Cerebellar cortex (tissue), 1 donor: ENCODE data around the gene NEURL2.
A peak's percentile ranks its signal among the peaks of the same experiment; 100 is the strongest.

Experiments
- DNase-seq: peaks from one replicate; pipeline ENCODE4 v3.0.0-alpha.2; 2015; ENCODE audit warnings: low spot score

The NEURL2 gene

DNA sequence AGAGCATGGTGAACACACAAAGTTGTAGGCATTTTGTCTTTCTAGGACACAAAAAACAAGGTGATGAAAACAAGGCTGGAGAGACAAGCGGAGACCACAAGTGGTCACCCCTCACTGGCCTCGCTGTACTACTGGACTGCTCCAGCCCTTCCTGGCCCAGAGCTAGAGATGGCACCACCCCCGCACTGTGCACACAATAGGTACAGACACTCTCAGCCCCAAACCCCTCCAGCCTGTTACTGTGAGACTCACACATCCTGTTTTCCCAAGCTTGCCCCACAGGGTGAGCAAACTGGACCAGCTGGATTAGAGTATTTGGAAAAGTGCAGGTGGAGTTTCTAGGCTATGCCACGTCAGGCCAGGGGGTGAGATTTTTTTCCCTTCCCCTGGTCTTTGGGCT, 18.4 kb downstream of the NEURL2 start:
- DNase-seq = no peak

DNA sequence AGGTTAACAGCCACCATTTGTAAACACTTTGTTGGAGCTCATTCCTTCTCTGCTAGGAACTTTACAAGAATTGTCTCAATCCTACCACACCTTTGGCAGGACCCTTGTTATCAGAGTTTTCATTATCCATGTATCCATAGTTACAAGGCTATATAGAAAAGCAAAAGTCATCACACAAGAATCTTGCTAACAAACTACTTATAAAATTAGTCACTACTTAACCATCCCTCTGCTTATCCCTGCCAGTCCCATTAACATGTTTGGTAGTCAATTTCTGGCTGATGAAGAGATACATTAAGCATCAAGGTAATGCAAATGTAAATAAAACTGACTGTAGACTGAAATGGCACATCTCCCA, 23.2 kb downstream of the NEURL2 start:
- DNase-seq = no peak

DNA sequence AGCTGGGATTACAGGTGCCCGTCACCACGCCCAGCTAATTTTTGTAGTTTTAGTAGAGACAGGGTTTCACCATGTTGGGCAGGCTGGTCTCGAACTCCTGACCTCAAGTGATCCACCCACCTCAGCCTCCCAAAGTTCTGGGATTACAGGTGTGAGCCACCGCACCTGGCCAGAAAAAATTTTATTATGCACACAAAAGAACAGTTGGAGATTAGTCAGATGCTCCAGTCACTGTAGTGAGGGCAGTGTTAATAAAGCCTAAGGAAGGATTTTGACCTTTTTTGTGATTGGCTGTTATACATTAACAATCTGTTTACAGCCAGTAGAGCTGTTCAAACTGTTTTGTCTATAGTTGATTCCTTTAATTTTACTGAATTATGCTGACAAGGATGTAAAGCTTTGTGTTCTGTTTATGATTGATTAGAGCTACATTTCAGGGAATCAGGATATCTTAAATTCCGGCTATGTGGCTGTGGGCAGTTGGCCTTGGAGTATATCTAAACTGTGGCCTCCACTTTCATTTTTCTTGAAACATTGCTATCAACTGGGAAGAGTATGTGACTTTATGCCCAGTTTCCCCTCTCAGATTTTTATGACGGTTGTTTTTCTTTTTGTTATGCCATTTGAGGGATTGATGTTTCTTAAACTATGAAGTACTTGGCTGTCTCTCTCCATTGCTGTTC, 23.7 kb downstream of the NEURL2 start:
- no peak for DNase-seq

DNA sequence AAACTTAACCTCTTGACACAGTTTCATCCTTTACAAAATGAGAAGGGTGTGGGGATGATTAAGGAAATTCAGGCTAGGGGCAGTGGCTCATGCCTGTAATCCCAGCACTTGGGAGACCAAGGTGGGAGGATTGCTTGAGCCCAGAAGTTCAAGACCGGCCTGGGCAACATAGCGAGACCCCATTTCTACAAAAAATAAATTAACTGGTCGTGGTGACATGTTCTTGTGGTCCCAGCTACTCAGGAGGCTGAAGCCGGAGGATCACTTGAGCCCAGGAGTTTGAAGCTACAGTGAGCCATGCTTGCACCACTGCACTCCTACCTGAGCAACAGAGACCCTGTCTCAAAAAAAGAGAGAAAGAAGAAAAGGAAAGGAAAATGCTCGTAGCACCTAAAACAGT, 24.6 kb downstream of the NEURL2 start:
- no peak for DNase-seq

DNA sequence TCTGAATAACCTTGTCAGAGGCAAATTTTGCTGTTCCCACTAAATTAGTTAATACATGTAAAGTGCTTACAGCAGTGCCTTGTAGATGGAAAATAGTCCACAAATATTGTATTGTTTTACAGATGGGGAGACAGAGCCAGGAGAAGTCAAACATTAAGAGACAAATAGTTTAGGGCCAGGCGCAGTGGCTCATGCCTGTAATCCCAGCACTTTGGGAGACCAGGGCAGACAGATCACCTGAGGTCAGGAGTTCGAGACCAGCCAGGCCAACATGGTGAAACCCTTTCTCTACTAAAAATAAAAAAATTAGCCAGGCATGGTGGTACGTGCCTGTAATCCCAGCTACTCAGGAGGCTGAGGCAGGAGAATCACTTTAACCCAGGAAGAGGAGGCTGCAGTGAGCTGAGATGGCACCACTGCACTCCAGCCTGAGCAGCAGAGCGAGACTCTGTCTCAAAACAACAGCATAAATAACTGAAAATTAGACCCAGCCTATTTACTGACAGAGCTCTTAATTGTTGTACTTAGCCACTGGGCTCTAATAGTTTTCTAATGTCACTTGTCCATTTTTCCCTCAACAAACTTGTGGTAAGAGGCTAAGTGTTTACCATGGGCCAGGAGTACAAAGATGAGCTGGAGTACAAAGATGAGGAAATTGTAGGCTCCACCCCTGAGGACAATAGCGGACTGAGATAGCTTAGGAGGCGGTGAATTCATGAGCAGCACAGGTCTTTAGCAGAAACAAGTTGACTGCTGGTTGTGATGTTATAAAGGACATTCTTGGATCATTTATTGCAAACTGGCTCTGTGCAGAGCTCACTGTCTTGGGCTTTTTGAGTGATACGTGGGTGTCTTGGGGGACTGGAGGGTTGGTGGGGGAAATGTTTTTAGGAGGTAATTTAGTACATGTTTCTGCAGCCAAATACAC, 27.2 kb downstream of the NEURL2 start:
- no peak for DNase-seq

DNA sequence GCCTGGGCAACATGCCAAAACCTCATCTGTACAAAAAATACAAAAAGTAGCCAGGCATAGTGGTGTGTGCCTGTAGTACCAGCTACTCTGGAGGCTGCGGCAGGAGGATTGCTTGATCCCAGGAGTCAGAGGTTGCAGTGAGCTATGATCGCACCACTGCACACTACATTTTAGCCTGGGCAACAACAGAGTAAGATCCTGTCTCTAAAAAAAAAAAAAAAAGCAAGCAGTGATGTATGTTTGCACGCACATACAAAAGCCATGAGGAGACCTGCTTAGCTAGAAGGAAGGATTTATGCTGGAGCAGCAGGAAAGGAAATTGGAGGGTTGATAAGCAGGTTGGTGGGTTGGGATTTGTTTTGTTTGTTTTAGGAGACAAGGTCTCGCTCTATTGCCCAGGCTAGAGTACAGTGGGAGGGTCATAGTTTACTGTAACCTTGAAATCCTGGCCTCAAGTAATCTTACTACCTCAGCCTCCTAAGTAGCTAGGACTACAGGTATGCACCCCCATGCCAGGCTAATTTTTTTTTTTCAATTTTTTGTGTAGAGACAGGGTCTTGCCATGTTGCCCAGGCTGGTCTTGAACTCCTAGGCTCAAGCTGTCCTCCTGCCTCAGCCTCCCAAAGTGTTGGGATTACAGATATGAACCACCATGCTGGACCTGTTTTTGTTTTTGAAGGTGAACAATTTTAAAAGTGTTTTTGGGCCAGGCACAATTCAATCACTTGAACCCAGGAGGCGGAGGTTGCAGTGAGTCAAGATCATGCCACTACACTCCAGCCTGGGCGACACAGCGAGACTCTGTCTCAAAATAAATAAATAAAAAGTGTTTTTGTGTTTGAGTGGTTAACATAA, 29.6 kb downstream of the NEURL2 start:
- no peak for DNase-seq

DNA sequence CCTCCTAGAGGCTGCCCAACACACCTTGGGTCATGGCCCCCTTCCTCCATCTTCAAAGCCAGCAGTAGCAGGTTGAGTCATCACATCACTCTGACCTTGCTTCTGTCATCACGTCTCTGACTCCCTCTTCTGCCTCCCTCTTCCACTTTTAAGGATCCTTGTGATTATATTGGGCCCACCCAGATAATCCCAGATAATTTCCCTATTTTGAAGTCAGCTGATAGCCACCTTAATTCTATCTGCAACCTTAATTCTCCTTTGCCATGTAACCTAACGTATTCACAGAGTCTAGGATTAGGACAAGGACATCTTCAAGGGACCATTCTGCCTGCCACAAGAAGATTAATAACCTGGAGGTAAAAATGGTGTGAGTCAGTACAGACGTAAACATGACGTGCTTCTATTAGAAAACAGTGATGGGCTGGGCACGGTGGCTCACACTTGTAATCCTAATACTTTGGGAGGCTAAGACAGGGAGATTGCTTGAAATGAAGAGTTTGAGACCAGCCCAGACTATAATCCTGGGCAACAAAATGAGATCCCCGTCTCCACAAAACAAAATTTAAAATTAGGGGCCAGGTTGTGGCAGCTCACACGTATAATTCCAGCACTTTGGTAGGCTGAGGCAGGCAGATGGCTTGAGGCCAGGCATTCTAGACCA, 30.3 kb downstream of the NEURL2 start:
- no peak for DNase-seq

DNA sequence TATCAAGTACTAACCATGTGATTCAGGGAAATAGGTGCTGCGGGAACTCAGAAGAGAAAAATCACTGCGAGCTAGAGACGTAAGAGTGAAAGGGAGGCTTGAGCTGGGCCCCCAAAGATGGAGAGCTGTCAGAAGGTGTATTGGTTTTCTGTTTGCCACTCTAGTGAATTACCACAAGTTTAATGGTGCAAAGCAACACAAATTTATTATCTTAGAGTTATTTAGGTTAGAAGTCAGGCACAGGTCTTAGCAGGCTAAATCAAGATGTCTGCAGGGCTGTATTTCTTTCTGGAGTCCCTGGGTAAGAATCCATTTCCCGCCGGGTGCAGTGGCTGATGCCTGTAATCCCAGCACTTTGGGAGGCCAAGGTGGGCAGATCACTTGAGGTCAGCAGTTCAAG, 31.1 kb downstream of the NEURL2 start:
- no peak for DNase-seq

DNA sequence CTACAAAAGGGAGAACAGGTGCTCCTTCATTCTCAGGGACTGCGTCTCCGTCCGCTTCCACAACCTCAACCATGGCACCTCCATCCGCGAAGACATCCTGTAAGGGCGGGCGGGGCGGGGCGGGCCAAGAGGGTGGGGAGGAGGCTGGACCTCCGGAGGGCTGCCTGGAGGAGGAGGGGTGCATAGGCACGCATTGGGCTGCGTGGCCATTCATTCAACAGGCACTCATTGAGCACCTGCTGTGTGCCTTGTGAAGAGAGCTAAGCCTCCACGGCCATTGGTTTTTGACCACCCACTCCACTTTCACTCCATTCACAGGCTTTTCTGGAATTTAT, 33.2 kb downstream of the NEURL2 start:
- DNase-seq = no peak

DNA sequence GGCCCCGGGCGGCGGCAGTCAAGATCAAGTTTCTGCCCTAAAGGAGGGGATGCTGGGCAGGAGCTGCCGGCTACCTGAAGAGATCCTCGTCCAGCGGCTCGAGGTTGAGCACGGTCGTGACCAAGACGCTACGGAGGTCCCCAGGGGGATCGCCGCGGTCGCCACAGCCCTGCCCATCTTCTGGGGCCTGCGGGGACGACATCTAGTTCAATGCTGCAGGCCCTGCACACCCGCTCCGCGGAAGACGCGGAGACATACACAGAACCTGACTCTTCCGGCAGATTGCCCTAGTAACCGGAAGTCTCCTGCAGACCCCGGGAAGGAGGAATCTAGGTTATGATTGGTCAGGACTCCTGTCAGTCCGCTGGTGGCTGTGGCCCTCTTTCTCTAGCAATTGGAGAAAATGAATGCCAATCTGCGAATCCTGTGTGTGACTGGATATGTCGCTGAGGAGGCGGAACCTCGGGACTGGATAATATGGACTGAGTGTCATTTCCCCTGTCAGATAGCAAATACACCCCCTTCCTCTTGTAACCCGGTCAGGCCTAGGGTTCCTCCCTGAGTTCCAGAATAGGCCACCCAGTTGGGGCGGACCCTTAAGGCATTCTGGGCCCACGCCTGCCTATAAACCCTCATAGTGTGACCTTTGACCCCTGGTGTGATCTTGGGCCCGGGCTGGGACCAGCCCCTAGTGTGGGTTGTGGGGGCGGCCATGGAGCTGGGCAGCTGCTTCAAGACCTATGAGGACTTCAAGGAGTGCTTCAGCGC, 33.7 kb downstream of the NEURL2 start, which contains the start of the genes ACOT8 and ZSWIM3:
TSS of gene ACOT8 (minus strand) at position 279 of the 768 bp plus-strand sequence. CDS start at position 202, 77 bp downstream.
TSS of gene ZSWIM3 (plus strand) at position 501 of the 768 bp plus-strand sequence. CDS start at position 713, 212 bp downstream.
- peak; percentile 100 for DNase-seq

DNA sequence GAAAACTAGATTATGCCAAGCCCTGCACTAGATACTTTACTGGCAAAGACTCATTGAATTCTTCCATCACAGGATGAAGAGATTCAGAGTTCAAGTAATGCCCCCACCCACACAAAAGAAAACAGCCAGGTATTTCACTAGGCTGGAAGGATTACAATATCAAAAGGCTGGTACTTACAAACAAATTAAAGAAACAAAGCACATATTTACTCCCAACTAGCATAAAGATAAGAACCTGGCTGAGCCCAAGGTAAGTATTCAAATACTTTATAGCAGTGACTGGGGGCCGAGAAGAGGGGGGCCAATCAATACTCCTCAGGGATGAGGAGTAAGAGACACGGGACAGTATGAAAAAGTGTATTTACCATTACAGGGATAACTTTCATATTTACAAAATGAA, 37.5 kb downstream of the NEURL2 start:
- DNase-seq = no peak

DNA sequence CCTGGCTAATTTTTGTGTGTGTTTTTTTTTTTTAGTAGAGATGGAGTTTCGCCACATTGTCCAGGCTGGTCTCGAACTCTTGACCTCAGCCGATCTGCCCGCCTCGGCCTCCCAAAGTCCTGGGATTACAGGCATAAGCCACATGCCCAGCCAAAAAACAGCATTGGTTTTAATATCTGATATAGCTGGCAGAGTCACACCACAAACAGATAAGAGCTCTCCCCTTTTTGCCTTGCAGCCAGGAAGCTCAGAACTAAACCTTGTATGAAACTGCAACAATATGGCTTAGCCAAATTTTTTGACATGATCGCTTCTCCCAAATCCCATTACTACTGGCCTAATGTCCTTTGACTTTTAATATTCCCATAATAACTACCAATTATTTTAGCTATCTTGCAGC, 38.7 kb downstream of the NEURL2 start:
- DNase-seq = no peak

DNA sequence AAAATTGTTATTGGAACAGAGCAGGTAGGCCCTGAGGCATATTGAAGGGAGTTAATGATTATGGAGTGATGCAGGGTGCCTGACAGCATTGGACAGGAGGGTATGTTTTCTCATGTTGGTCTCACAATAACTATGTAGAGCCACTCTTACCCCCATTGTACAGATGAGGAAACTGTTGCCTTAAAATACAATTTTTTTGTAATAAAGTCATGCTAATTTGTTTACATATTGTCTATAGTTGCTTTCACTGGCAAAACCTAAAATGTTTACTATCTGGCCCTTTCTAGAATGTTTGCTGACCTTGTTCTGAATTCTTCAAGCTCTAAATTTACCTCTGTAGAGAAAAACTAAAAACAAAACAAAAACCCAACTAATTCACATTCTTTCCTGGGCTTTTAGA, 39.5 kb downstream of the NEURL2 start:
- no peak for DNase-seq

DNA sequence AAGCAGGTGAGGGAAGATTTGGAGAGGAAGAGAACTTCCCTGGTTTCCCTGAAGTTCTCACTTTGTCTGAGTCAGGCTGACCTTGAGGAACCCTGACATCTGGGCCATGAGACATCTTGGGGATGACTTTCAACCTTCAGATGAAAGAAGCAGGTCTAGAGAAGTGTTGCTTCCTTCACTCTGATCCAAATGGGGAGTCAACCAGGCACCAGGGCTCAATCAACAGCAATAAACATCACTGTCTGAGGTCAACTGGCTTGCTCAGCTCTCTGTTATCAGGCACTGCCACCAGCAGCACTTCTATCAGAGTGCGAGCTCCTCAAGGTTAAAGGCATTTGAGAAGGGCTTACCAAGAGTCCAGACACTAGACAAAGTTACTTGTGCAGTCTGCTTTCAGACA, 40.1 kb downstream of the NEURL2 start:
- no peak for DNase-seq

DNA sequence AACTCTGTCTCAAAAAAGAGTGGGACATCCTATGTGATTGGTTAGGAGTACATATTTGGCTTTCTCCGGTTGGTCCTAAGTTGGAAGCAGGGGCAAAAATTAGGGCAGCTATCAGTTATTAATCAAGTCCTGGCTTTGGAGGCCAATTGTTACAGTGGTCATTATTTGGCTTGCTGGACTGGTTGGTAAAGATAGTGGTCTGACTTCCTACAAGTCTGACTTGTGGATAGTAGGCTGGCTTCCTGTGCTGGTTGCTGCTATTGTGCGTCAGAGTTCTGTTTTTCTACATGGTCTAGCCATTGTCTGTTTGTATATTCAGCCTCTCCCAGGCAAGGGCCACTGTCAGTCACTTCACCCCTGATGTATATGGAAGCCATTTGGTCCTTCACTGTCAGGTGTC, 40.8 kb downstream of the NEURL2 start:
- DNase-seq = no peak

DNA sequence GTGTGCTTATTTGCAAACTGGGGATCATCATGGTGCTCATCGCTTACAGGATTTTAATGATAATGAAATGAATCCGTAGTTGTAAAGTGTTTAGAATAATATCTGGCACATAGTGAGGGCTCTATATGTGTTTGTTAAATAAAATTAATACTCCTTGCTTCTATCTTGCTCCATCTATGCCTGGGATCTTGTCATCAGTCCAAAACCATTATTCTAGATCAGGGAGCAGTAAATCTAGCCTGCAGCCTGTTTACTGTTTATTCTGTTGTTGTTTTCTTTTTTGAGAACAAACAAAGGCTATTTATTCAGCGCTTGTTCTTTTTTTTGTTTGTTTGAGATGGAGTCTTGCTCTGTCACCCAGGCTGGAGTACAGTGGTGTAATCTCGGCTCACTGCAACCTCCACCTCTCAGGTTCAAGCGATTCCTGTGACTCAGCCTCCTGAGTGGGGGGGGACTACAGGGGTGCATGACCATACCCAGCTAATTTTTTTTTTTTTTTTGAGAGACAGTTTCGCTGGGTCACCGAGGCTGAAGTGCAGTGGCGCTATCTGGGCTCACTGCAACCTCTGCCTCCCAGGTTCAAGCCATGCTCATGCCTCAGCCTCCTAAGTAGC, 41.9 kb downstream of the NEURL2 start:
- DNase-seq = no peak

DNA sequence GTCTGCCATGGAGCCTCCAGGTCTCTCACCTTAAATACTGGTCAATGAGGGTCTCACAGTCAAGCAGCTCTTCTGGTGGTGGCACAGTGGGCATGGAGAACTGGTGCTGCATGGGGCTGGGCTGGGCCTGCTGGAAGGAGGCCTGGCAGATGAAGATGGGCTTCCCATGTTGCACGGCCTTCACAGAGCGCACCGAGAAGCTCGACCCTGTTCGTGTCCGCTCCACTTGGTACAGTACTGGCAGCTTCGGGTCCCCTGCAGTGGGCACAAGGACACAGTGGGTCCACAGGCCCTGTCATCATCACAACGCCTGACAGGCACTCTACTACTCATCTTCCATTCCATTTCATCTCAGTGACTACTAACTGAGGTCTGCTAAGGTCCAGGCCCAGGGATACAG, 42.6 kb downstream of the NEURL2 start:
- no peak for DNase-seq

DNA sequence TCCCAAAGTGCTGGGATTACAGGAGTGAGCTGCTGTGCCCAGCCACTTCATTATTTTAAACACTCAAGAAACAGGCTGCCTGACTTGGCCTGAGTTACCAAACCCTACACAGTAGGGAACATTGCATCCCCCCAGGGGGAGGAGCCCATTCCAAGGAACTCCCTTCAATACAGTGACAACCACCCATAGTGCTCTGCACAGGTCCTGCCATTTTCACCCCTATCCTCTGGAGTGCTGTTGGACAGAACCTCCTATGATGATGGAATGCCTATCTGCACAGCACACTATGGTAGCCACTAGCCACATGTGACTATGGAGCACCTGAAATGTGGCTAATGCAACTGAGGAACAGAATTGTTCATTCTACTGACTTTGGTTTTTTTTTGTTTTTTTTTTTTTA, 45.6 kb downstream of the NEURL2 start:
- no peak for DNase-seq

DNA sequence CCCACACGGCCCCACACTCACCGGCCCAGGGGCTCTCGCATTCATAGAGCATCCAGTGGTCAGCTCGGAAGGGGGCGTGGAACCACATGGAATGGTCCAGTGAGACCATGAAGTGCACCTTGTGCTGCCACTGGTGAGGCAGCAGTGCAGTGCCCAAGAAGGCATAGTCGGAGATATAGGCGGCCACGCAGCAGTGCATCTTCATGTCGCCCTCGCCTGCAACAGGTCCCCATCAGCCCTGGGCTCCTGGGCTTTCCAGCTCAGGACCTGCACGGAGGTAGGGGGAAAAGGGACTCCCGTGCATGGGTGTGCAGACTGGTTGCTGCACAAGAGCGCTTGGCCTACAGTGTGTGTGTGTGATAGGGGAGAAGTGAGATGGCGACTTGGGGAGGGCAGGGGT, 47.5 kb downstream of the NEURL2 start:
- no peak for DNase-seq

DNA sequence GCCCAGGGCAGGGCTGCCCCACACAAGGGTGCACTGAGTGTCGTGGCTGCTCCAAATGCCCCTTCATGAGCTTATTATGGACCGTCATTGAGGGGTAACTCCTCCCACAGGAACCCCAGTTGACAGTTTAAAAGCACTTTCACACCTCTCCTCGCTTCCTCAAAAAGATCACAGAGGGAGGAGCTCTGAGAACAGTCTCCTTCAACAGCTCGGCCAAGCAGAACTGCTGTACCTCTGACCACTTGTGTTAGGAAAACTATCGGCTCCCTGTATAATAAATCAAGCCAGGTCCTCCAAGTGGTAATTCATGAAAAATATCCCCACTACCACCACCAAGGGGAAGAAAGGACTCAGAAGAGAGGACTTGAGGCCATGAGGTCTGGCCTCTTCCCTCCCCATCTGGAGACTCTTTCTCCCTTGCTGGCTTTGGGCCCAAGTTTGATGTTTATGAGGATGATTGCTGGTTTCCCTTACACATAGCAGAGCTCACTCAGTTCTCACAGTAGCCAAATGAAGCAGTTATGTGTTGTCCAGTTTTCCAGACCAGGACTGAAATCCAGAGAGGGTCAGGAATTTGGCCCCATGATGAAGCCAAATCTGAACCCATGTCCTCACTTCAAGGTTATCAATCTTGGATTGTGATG, 48.7 kb downstream of the NEURL2 start:
- DNase-seq = no peak
